ENCODE data around the gene CRYBG2. TPM values are rescaled to one million over a fixed set of nuclear protein-coding genes. Genes with fewer than 3 reads are reported as not detected.

Gene CRYBG2
- total and polyA plus RNA-seq, 2 of the 8 experiments (the other 6 are each of a cell fraction or from before 2014, with no cell fraction given) = 14.2 to 17.0 TPM

GRCh38 chr1:26360807-26361604 lies 7.1 kb upstream of the CRYBG2 start:
- no peaks in the 10 kb centered on the region for H3K36me3 ChIP-seq (ENCODE audit: control insufficient read depth in 2 of 4, insufficient read depth in 4 of 4, low read length in 3 of 4)
- CTCF ChIA-PET (ENCODE audit: partially characterized antibody) = interaction anchor here (0.7 to 14.1 kb wide), 11 partner anchors 7 to 77 kb away, joined by 3 to 297 read pairs (median 33); partner anchors contain the start of genes CRYBG2, SH3BGRL3 and ZNF683
- H3K56ac ChIP-seq (replicated peaks; ENCODE audit: insufficient read length, low read depth, low read length) = no peak overlapping the region
- no peaks in the 10 kb centered on the region for H3K79me2 ChIP-seq (ENCODE audit: control insufficient read depth in 1 of 2, insufficient read depth in 2 of 2, low read length in 2 of 2)
- H2AFZ ChIP-seq (ENCODE audit: low read length) = 0 out of 2 replicates have a peak overlapping the region, but pooled peaks have one; percentile 36
- H3K27me3 ChIP-seq (replicated peaks in 1 of 4; ENCODE audit: control insufficient read depth in 3 of 4, extremely low read depth in 1 of 4, insufficient read depth in 3 of 4, low read length in 3 of 4) = peaks cover 0 to 17% (median 11%) of the 10 kb centered on the region in 4 experiments; a peak in 4 of 7 replicates
- H3K4me3 ChIP-seq (ENCODE audit: extremely low read depth in 1 of 4, insufficient read depth in 2 of 4, low read depth in 3 of 4, low read length in 4 of 4) = peak overlapping the region; percentile 51 to 92 (median 65)
- H4K8ac ChIP-seq (ENCODE audit: extremely low read depth, insufficient read depth, low read length) = no peak overlapping the region; the same call in 1 of the 2 replicates
- H2BK20ac ChIP-seq (ENCODE audit: low read length) = peak overlapping the region; percentile 11; the same call in 1 of the 2 replicates
- H3K23me2 ChIP-seq (ENCODE audit: low read depth, low read length) = peaks cover 8% of the 10 kb centered on the region; the same call in 1 of the 2 replicates
- no peaks in the 10 kb centered on the region for H3K79me1 ChIP-seq (ENCODE audit: low read depth, low read length)
- H3K4me2 ChIP-seq (ENCODE audit: insufficient read depth in 1 of 2, low read depth in 2 of 2, low read length in 2 of 2) = peak overlapping the region; percentile 76 to 77
- H2AK5ac ChIP-seq (ENCODE audit: low read depth, low read length) = no peak overlapping the region
- H3K23ac ChIP-seq (ENCODE audit: insufficient read length) = no peak overlapping the region
- TF ChIP-seq CTCF (IDR thresholded peaks at IDR 0.05; ENCODE audit: control extremely low read depth in 1 of 3, insufficient read depth in 1 of 3, low read depth in 1 of 3, low read length in 3 of 3) (no peak), FOSL1 (IDR thresholded peaks at IDR 0.05; ENCODE audit: insufficient read depth, low read depth, low read length) (no peak), KDM4A (IDR thresholded peaks at IDR 0.05; ENCODE audit: low read depth, low read length, severe bottlenecking) (no peak), KDM5A (IDR thresholded peaks at IDR 0.05; ENCODE audit: low read length) (no peak), RFX5 (IDR thresholded peaks at IDR 0.05; ENCODE audit: borderline replicate concordance, low read depth, low read length) (no peak)
- no peaks in the 10 kb centered on the region for H3K9me3 ChIP-seq (ENCODE audit: insufficient read depth in 2 of 2, low read depth in 1 of 2, low read length in 1 of 2)
- H4K91ac ChIP-seq (replicated peaks; ENCODE audit: insufficient read length, low read length) = peak overlapping the region; percentile 12
- H3K27ac ChIP-seq (ENCODE audit: low read depth, low read length) = no peak overlapping the region
- peak overlapping the region; percentile 24; the same call in 1 of the 2 replicates for H2BK15ac ChIP-seq (ENCODE audit: low read length)
- WGBS, 2 experiments (ENCODE audit: extremely low coverage in 1 of 2, insufficient coverage in 1 of 2, insufficient read length in 1 of 2, insufficient replicate concordance in 2 of 2, low coverage in 1 of 2, low lambda C conversion rate in 2 of 2, missing lambda C conversion rate in 1 of 2) = 75% methylated on average over 27 of the region's 27 CpGs; no CpG with 5 or more reads in 1 of the 2 experiments
- POLR2A ChIA-PET (ENCODE audit: partially characterized antibody) = interaction anchor here (0.8 to 4.4 kb wide), 11 partner anchors 8 to 111 kb away, joined by 3 to 36 read pairs (median 5); partner anchors contain the start of genes CD52, HMGN2 and LIN28A
- no peak overlapping the region for H3K9ac ChIP-seq (replicated peaks in 1 of 4; ENCODE audit: extremely low read depth in 1 of 4, low read depth in 3 of 4, low read length in 3 of 4)
- H2BK5ac ChIP-seq (ENCODE audit: low read depth, low read length) = 0 out of 2 replicates have a peak overlapping the region, but pooled peaks have one; percentile 50
- H3K18ac ChIP-seq (ENCODE audit: extremely low read depth, low read length) = 0 out of 2 replicates have a peak overlapping the region, but pooled peaks have one; percentile 33
- no peaks in the 10 kb centered on the region for H4K20me1 ChIP-seq (replicated peaks in 1 of 2; ENCODE audit: control insufficient read depth in 1 of 2, insufficient read depth in 2 of 2, low read length in 2 of 2)
- peak overlapping the region; percentile 65; the same call in 1 of the 2 replicates for H2BK12ac ChIP-seq (ENCODE audit: low read depth, low read length)
- no peak for FAIRE-seq
- no peak for DNase-seq (ENCODE audit: low read depth in 1 of 2, low spot score in 2 of 2)
- no peak overlapping the region for H2BK120ac ChIP-seq (replicated peaks; ENCODE audit: low read depth, low read length)
- H4K5ac ChIP-seq (ENCODE audit: insufficient read length, low read depth, low read length) = peak overlapping the region; percentile 8
- H3K4me1 ChIP-seq (replicated peaks in 1 of 4; ENCODE audit: control insufficient read depth in 3 of 4, insufficient read depth in 4 of 4, low read length in 3 of 4) = peaks cover 6 to 23% (median 19%) of the 10 kb centered on the region in 4 experiments
- H3K14ac ChIP-seq (ENCODE audit: insufficient read length) = no peak overlapping the region
- H3K4ac ChIP-seq (replicated peaks; ENCODE audit: insufficient read length, low read depth, low read length) = peak overlapping the region; percentile 42
